Chondrocyte (in vitro differentiated cells): Measurements from ENCODE around the gene RUVBL2. TPM values are rescaled to one million over a fixed set of nuclear protein-coding genes. Genes with fewer than 3 reads are reported as not detected.

ENCODE experiments used
- DNase-seq: peaks from one replicate; pipeline ENCODE4 v3.0.0; 2021; ENCODE audit warnings: mixed read lengths, low spot score
- H3K27ac Mint-ChIP-seq: one replicate; pipeline ENCODE4 v1.8.0; 2021; ENCODE audit warnings: mild to moderate bottlenecking, moderate library complexity, mixed read lengths; ENCODE audit not compliant: unreplicated experiment
- H3K27me3 Mint-ChIP-seq: 2 replicates; pipeline ENCODE4 v1.8.0; 2021; ENCODE audit warnings: low read depth, mixed read lengths
- H3K36me3 Mint-ChIP-seq: 2 replicates; pipeline ENCODE4 v1.8.0; 2021; ENCODE audit warnings: low read depth, mixed read lengths
- H3K4me1 Mint-ChIP-seq: 2 replicates; pipeline ENCODE4 v1.8.0; 2021; ENCODE audit warnings: low read depth, mild to moderate bottlenecking, mixed read lengths
- H3K4me3 Mint-ChIP-seq: one replicate; pipeline ENCODE4 v1.8.0; 2021; ENCODE audit warnings: mild to moderate bottlenecking, moderate library complexity, mixed read lengths; ENCODE audit not compliant: unreplicated experiment
- H3K9me3 Mint-ChIP-seq: 2 replicates; pipeline ENCODE4 v1.8.0; 2021; ENCODE audit warnings: low read depth, mixed read lengths
- CTCF ChIP-seq: fragments of 200-600 bp; sonication (generic); IDR thresholded peaks from 2 replicates; pipeline ENCODE4 v1.5.0; 2021; ENCODE audit warnings: antibody characterized with exemption, mild to moderate bottlenecking, moderate library complexity
- total RNA-seq: library from RNA; stranded (reverse); gene quantifications from 3 replicates; pipeline ENCODE4 v1.2.1, GENCODE V29; 2021

The RUVBL2 gene
- total RNA-seq, 1 donor from 2014 or later = 45.3 TPM

- Mint-ChIP-seq H3K27ac (no peak overlapping the region), H3K27me3 (no peaks in the 10 kb centered on the region), H3K4me1 (peaks cover 21% of the 10 kb centered on the region), H3K9me3 (no peaks in the 10 kb centered on the region), H3K4me3 (no peak overlapping the region), H3K36me3 (peaks cover 20% of the 10 kb centered on the region)
- TF ChIP-seq CTCF = no peak
- DNase-seq = no peak
Observed at GRCh38 chr19:48982280-48982679, 11.4 kb upstream of the RUVBL2 start.

GRCh38 chr19:48985711-48986110, 8.0 kb upstream of the RUVBL2 start:
- H3K27ac Mint-ChIP-seq = no peak overlapping the region
- DNase-seq = no peak
- H3K4me1 Mint-ChIP-seq = peaks cover 7% of the 10 kb centered on the region
- H3K9me3 Mint-ChIP-seq = no peaks in the 10 kb centered on the region
- TF ChIP-seq CTCF = no peak
- H3K36me3 Mint-ChIP-seq = peaks cover 24% of the 10 kb centered on the region
- H3K4me3 Mint-ChIP-seq = no peak overlapping the region
- H3K27me3 Mint-ChIP-seq = no peaks in the 10 kb centered on the region

GRCh38 chr19:48986211-48986610, 7.5 kb upstream of the RUVBL2 start:
- Mint-ChIP-seq H3K4me1 (peaks cover 12% of the 10 kb centered on the region), H3K9me3 (no peaks in the 10 kb centered on the region), H3K4me3 (no peak overlapping the region), H3K27me3 (no peaks in the 10 kb centered on the region), H3K36me3 (peaks cover 24% of the 10 kb centered on the region), H3K27ac (no peak overlapping the region)
- TF ChIP-seq CTCF = no peak
- DNase-seq = no peak

GRCh38 chr19:48987323-48987722, 6.4 kb upstream of the RUVBL2 start:
- no peak for DNase-seq
- Mint-ChIP-seq H3K27me3 (no peaks in the 10 kb centered on the region), H3K9me3 (no peaks in the 10 kb centered on the region), H3K4me3 (no peak overlapping the region), H3K4me1 (peaks cover 22% of the 10 kb centered on the region), H3K27ac (no peak overlapping the region), H3K36me3 (peaks cover 19% of the 10 kb centered on the region)
- TF ChIP-seq CTCF = no peak

- H3K9me3 Mint-ChIP-seq = no peaks in the 10 kb centered on the region
- no peak overlapping the region for H3K27ac Mint-ChIP-seq
- H3K36me3 Mint-ChIP-seq = peaks cover 17% of the 10 kb centered on the region
- no peak overlapping the region for H3K4me3 Mint-ChIP-seq
- H3K4me1 Mint-ChIP-seq = peaks cover 22% of the 10 kb centered on the region
- no peak for TF ChIP-seq CTCF
- DNase-seq = no peak
- no peaks in the 10 kb centered on the region for H3K27me3 Mint-ChIP-seq
Observed at GRCh38 chr19:48988286-48988685, 5.4 kb upstream of the RUVBL2 start.
